ENCODE results near the gene DEFB115. TPM values are rescaled to one million over a fixed set of nuclear protein-coding genes. Genes with fewer than 3 reads are reported as not detected.
"Not testable (repeated sequence)": the region's sequence is repeated elsewhere in the genome, so short reads cannot be mapped to it uniquely, and the experiment has no call there.

DEFB115 gene, protein sequence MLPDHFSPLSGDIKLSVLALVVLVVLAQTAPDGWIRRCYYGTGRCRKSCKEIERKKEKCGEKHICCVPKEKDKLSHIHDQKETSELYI
- not detected in 2 replicates for polyA plus RNA-seq (2014; cell fraction: cytosol; rRNA removed)
- not detected in 2 replicates for polyA plus RNA-seq (2014; cell fraction: nucleus; rRNA removed)

- no peak for DNase-seq (ENCODE audit: low spot score)
These were observed at the start of gene DEFB115 for GRCh38 chr20:31257364-31257763. TSS of gene DEFB115 (plus strand) at chr20:31257664. CDS start at chr20:31257664, 0 bp downstream.

DNA sequence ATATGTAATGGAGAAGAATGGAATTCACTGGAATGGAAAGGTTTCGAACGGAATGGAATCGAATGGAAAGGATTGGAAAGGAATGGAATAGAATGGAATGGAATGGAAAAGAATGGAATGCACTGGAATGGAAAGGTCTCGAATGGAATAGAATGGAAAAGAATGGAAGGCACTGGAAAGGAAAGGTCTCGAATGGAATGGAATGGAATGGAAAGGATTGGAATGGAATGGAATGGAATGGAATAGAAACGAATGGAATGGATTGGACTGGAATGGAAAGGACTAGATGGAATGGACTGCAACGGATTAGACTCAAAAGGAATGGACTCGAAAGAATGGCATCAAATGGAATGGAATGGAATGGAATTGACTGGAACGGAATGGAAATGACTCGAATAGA, 20.5 kb upstream of the DEFB115 start:
- no peak for DNase-seq (ENCODE audit: low spot score)

GRCh38 chr20:31237763-31238162, 19.7 kb upstream of the DEFB115 start:
- DNase-seq (ENCODE audit: low spot score), result no peak

DNA sequence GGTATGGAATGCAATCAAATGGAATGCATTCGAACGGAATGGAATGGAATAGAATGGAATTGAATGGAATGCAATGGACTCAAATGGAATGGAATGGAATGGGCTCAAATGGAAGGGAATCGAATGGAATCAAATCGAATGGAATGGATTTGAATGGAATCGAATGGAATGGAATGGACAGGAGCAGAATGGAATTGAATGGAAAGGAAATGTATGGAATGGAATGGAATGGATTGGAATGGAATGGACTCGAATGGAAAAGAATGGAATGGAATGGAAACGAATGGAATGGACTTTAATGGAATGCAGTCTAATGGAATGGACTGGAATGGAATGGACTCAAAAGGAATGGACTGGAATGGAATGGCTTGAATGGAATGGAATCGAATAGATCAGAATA, 18.3 kb upstream of the DEFB115 start:
- no peak for DNase-seq (ENCODE audit: low spot score)

DNA sequence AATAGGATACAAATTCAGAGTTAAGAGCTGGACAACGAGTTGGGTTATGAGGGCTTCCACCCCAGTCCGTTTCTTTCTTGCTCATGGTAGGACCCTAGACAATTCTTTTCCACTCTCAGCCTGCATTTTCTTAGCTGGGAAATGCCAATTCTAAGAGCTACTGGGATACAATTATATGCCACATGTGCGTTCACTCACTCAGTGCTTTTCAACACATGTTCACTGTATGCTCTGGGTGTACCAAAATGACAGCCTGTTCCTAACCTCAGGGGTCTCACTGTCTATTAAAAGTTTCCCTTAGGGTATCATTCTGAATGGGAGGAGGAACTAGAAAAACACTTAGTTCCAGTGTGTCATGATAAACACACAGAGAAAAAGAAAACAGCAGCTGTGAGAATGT, 505 bp upstream of the DEFB115 start:
- DNase-seq (ENCODE audit: low spot score), result no peak

DNA sequence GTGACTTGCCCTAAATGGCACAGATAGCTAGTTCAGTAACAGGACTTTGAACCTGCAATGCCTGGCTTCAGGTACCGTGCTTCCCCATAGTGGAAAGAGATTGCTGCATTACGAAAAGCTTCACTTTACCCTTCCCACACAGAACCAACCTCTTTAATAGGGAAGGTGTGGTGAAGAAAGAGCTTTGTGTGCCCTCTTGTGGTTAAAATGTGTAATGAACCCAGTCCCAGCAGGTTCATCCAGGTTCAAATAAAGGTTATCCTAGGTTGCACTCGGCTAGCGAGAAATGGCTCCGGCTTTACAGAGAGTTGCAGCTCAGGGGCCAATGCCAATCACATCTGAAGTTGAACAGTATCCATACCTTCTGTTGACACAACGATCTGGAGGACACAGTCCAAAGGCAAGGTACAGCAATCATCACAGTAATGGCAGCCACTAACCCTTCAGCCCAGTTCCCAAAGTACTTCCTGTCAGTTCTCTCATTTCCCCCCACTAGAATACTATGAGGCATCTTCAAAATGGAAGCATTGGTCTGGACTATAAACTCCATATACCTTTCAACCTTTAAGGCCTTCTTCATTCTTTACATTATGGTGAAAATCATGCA, 3.0 kb downstream of the DEFB115 start:
- peak; percentile 28 for DNase-seq (ENCODE audit: low spot score)

DNA sequence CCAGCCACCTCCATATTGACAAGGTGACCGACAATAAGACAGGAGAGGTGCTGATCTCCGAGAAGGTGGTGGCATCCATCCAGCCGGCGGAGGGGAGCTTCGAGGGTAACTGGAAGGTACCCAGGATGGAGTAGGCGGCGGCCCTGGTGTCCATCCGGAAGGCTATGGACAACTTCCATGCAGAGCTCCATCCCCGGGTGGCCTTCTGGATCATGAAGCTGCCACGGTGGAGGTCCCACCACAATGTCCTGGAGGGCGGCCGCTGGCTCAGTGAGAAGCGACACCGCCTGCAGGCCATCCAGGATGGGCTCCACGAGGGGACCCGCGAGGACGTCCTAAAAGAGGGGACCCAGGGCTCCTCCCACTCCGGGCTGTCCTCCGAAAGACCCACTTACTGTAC, 17.0 kb downstream of the DEFB115 start:
- no peak for DNase-seq (ENCODE audit: low spot score)

- no peak for DNase-seq (ENCODE audit: low spot score)
These were observed 20.7 kb downstream of the DEFB115 start for GRCh38 chr20:31278178-31278577.

GRCh38 chr20:31284964-31285363, 27.5 kb downstream of the DEFB115 start:
- DNase-seq (ENCODE audit: low spot score), result not testable (repeated sequence)

- DNase-seq (ENCODE audit: low spot score), result no peak
These were observed 51.2 kb downstream of the DEFB115 start, which contains the start of gene DEFB116 for GRCh38 chr20:31308535-31309162. TSS of gene DEFB116 (minus strand) at chr20:31308585. CDS start at chr20:31308585, 0 bp downstream.
